GM18909 (cell line): Measurements from ENCODE around the gene TMPRSS9.

ENCODE experiments used
- ATAC-seq: cut with Tn5 transposase; IDR thresholded peaks from one replicate; pipeline ENCODE4 v1.9.1; 2021; ENCODE audit warnings: mild to moderate bottlenecking; ENCODE audit not compliant: unreplicated experiment, poor library complexity

TMPRSS9 gene

DNA sequence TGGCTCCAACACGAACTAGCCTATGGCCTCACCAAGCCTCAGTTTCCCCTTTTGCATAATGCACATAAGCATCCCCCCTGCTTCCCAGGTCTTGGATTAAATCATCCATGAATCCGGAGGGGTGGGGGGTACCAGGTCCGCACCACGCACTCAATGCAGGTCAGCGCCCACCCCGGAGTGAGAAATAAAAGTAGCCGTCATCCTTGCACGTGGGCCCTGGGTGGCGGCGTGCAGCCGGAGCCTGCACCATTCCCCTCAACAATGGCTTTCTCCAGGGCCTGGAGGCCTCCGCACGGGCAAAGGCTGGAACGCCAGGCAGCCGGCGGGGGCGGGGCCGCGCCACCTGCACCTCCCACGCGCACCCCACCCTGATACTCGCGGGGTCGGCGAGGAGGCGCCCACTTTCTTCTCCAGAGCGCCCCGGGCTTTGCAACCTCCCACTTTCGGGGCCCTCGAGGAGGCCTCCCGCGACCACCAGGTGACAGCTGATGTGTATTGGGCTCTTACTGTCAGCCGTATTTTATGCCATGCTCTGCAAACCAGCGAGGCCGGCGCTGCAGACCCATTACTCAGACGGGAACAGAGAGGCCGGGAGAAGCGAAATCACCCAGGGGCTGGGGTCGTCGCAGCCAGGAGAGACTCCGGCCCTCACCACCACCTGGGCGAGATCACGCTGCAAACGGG is 115.1 kb downstream of the TMPRSS9 start:
- no peak for ATAC-seq
